Mammary microvascular endothelial cell (primary cell): ENCODE results near the gene TMEM179. TPM values are rescaled to one million over a fixed set of nuclear protein-coding genes. Genes with fewer than 3 reads are reported as not detected.

Experiments used
- total RNA-seq: library from RNA; depleted of rRNA; stranded (reverse); fragments of >200 nt; gene quantifications from 2 replicates; pipeline ENCODE4 v1.2.3, GENCODE V29; 2015

Gene TMEM179
- 0.73 TPM in 1 of 2 replicates, not detected in the other for total RNA-seq

GRCh38 chr14:104604458-104605449 is at the start of gene TMEM179:
Gene TMEM179 (minus strand): TSS chr14:104604772. CDS start chr14:104604741, 31 bp downstream.

GRCh38 chr14:104579507-104579906 is 25.1 kb downstream of the TMEM179 start, which contains the start of gene C14orf180:
Gene C14orf180 (plus strand): TSS chr14:104579764. CDS start chr14:104586431, 6,667 bp downstream.

Other genes starting within 250 kb of the TMEM179 start
- gene C14orf180, start 25.0 kb downstream of the TMEM179 start, total RNA-seq: not detected in 2 replicates
- gene INF2, start 84.8 kb upstream of the TMEM179 start, total RNA-seq: 79.2 and 84.6 TPM in 2 replicates
- gene ADSS1, start 119.5 kb upstream of the TMEM179 start, total RNA-seq: 0.10 and 0.47 TPM in 2 replicates
- gene SIVA1, start 148.4 kb upstream of the TMEM179 start, total RNA-seq: 357 and 399 TPM in 2 replicates
- 129 and 135 TPM in 2 replicates for gene AKT1, start 191.0 kb upstream of the TMEM179 start, total RNA-seq
- 3.2 and 5.5 TPM in 2 replicates for gene ZBTB42, start 196.3 kb upstream of the TMEM179 start, total RNA-seq